Astrocyte of the cerebellum (primary cell): ENCODE results near the gene CCDC159.

Experiments used
- DNase-seq: peaks from one replicate; pipeline ENCODE4 v3.0.0-alpha.2; 2011; ENCODE audit warnings: low read depth
- H3K4me3 ChIP-seq: 2 replicates; pipeline ENCODE4 v1.5.1; 2011; ENCODE audit warnings: mild to moderate bottlenecking, low read depth, low read length, moderate library complexity
- in situ Hi-C: cut with HindIII; loops from 2 replicates; pipeline ENCODE4 v1.10.0; 2017; ENCODE audit warnings: low sequenced_read_pairs
- TF ChIP-seq, protein P1 (sequence below): IDR thresholded peaks from 2 replicates; pipeline ENCODE4 v1.5.1; 2012; ENCODE audit warnings: low read length, low read depth, moderate library complexity, mild to moderate bottlenecking; ENCODE audit errors: missing control alignments

The CCDC159 gene

DNA sequence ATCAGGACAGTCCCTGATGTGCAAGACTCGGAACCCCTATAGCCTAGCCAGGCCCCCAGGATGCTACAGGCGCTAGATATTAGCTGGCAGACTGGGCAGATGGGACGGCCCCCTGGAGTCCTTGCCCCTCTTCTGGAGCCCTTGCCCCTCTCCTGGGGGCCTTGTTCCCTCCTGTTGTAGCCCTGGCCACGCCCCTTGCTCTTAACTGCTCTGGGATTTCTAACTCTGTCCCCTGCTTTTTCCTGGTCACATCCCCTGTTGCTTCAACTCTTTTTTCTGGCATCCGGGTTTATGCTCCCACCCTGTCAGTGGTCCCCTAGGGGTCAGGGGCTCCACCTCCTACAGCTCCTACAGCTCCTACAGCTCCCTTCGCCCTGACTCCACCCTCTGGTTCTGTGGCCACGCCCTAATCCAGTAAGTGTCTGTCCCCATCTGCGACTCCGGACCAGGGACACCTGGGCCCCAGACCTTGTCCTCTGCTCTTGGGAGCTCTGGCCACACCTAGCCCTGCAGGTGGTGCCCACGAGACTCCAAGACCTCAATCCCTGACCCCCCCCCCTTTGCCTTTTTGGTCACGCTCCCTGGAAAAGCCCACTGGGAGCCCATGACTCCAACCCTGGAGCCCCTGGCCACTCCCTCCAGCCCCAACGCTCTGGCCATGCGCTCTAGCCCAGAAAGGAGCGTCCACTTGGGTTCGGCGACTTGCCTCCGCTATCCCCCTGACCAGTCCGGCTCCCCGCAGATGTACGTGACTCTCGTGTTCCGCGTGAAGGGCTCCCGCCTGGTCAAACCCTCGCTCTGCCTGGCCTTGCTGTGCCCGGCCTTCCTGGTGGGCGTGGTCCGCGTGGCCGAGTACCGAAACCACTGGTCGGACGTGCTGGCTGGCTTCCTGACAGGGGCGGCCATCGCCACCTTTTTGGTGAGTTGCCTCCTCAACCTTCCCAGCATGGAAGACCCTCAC, 15.7 kb downstream of the CCDC159 start:
- no peak overlapping the region for H3K4me3 ChIP-seq
- in situ Hi-C loops, result no loop called here
- DNase-seq, result no peak
- TF ChIP-seq, protein P1, sequence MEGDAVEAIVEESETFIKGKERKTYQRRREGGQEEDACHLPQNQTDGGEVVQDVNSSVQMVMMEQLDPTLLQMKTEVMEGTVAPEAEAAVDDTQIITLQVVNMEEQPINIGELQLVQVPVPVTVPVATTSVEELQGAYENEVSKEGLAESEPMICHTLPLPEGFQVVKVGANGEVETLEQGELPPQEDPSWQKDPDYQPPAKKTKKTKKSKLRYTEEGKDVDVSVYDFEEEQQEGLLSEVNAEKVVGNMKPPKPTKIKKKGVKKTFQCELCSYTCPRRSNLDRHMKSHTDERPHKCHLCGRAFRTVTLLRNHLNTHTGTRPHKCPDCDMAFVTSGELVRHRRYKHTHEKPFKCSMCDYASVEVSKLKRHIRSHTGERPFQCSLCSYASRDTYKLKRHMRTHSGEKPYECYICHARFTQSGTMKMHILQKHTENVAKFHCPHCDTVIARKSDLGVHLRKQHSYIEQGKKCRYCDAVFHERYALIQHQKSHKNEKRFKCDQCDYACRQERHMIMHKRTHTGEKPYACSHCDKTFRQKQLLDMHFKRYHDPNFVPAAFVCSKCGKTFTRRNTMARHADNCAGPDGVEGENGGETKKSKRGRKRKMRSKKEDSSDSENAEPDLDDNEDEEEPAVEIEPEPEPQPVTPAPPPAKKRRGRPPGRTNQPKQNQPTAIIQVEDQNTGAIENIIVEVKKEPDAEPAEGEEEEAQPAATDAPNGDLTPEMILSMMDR, result no peak

DNA sequence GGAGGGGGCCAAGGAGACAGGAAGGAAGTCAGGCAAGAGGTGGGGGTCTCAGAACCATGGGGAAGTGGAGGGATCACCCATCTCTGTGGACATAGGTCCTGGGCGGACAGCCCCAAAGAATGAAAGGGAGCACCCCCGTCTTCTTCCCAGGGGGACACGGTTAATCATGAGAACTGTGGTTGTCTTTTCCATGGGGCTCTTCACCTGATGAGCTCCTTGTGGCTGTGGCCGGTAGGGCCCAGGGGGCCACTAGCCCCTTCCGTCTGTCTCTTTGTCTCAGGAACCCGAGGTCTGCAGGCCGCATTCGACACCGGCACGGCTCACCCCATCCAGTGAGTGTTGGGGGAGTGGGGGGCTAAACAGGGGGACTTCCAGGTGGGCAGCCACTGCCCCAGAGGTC, 17.6 kb downstream of the CCDC159 start:
- no peak overlapping the region for H3K4me3 ChIP-seq

DNA sequence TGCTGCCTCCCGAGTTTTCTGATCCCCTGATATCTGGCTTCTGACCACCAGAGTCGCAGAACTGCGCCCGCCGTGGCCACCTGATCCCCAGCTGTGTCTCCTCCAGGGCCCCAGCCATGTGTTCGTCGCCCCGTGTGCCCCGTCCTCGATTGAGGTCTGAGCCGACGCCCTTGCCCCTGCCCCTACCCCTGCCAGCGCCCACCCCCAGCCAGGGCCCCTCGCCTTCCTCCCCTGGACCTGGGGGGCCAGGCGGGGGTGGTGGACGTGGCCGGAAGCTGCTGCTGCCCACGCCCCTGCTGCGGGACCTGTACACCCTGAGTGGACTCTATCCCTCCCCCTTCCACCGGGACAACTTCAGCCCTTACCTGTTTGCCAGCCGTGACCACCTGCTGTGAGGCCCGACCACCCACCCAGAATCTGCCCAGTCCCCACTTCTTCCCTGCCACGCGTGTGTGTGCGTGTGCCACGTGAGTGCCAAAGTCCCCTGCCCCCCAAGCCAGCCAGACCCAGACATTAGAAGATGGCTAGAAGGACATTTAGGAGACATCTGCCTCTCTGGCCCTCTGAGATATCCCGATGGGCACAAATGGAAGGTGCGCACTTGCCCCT, 18.1 kb downstream of the CCDC159 start:
- in situ Hi-C loops, result no loop called here

More for the DNA sequence above, 17.6 kb downstream of the CCDC159 start:
- TF ChIP-seq, protein P1, result no peak
- DNase-seq, result no peak
- in situ Hi-C loops, result no loop called here

DNA sequence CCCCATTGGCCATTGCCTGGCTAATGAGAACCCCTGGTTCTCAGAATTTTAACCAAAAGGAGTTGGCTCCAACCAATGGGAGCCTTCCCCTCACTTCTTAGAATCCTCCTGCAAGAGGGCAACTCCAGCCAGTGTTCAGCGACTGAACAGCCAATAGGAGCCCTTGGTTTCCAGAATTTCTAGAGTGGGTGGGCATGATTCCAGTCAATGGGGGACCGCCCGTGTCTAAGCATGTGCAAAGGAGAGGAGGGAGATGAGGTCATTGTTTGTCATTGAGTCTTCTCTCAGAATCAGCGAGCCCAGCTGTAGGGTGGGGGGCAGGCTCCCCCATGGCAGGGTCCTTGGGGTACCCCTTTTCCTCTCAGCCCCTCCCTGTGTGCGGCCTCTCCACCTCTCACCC, 18.6 kb downstream of the CCDC159 start:
- DNase-seq, result no peak
- TF ChIP-seq, protein P1, result no peak
- H3K4me3 ChIP-seq, result no peak overlapping the region
- in situ Hi-C loops, result no loop called here

More for the DNA sequence above, 18.1 kb downstream of the CCDC159 start:
- TF ChIP-seq, protein P1, result no peak
- no peak overlapping the region for H3K4me3 ChIP-seq
- DNase-seq, result no peak

DNA sequence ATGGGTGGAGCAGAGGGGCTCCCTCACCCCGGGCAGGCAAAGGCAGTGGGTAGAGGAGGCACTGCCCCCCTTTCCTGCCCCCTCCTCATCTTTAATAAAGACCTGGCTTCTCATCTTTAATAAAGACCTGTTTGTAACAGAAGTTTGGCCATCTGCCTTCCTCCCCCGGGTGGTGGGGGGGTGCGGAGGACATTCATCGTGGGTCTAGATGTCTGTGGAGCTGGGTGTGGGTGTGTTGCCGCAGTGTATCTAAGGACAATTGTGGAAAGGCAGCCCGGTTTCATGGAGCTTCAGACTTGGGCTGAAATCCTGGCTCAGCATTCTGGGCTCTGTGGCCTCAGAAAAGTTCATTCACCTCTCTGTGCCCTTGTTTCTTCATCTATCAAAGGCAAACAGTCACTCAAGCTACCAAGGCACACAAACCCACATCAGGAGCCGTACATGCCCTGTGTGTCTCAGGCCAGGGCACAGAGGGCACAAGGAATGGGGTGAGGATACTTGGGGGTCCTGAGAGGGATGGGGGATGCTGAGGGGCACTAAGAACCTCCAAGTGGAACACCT, 19.3 kb downstream of the CCDC159 start:
- TF ChIP-seq, protein P1, result no peak
- no peak for DNase-seq
- no peak overlapping the region for H3K4me3 ChIP-seq
- in situ Hi-C loops, result no loop called here

DNA sequence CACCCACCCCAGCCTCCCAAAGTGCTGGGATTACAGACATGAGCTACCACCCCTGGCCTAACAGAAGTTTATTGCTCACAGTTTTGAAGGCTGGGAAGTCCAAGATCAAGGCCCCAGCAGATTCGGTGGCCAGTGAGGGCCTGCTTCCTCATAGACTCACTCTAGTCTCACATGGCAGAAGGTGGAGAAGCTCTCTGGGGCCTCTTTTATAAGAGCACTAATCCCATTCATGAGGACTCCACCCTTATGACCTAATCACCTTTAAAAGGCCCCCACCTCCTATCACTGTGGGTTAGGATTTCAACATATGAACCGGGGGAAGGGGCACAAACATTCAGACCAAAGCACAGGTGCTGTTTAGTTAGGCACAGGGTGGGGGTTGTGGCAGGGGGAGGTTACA, 21.2 kb downstream of the CCDC159 start:
- H3K4me3 ChIP-seq, result no peak overlapping the region
- in situ Hi-C loops, result no loop called here
- no peak for DNase-seq
- TF ChIP-seq, protein P1, result no peak
